HG03025 (cell line): ENCODE data around the gene MAMDC4.
"Not testable (repeated sequence)": the region's sequence is repeated elsewhere in the genome, so short reads cannot be mapped to it uniquely, and the experiment has no call there.

ENCODE experiments used
- ATAC-seq: cut with Tn5 transposase; IDR thresholded peaks from one replicate; pipeline ENCODE4 v1.9.1; 2021; ENCODE audit warnings: mild to moderate bottlenecking, moderate library complexity; ENCODE audit not compliant: unreplicated experiment, low FRiP score

MAMDC4 gene

GRCh38 chr9:136860529-136860928 lies 8.4 kb downstream of the MAMDC4 start:
- no peak for ATAC-seq

DNA sequence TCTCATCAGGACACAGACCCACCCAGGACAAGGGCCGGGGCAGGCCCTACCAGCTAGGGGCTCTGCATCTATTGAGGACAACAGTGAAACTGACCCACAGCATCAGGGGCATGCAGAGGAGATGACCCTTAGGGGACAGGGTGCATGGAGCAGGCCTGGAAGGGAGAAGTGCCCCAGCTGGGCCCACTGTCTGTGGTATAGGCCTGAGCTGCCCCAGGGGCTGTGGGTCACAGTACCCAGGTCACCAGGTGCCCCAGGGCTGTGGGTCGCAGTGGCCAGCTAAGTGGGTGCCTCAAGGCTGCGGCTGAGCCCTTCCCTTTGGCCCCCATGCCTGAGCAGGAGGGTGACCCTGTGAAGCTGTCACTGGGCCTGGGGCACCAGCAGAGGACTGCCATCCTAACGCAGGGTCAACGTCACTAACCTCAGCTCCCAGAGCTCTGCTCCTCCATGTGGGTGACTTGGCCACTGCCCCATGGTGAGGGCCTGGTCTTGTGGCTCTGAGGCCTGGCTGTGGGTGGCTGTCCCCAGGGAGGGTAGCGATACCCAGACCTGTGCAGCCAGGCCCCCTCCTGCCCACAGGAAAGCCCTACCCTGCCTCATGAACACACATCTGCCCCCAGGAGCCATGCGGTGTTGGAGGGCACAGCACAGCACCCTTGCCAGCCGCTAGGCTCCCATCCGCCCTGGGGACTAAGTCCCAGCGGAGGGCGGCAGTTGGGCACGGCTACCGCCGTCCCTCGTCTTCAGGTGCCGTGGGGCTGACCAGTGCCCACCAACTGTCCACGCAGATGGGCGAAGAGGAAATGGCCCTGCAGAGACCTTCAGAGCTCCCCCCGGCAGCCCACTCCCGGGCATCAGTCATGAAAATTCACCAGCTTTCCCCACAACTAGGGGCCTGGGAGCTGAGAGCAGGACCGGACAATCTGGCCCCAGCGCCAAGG lies 9.1 kb downstream of the MAMDC4 start:
- no peak for ATAC-seq

DNA sequence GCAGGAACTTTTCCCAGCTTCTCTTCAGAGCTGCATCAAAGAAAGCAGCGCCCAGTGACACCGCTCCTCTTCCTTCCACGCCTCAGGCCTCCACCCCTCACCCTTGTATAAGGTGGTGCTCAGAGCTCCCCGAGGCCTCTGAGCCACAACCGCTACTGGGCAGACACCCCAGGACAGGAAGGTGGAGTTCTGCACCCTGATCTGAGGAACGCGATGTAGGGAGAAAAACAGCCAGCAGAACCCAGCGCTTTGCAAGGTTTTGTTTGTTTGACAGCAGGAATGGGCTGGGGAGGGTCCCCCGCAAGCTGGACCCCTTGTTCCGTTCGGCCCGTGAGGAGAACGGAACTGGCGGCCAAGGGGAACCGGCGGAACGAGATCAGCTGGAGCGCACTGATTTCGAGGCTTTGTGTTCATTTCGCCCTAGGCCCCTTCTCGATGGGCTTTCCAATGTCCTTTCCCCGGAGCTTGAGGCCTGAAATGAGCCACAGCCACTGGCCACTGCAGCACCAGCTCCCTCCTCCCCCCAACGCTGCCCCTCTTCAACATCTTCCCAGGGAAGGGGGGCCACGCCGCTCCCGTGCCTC lies 9.8 kb downstream of the MAMDC4 start:
- no peak for ATAC-seq

DNA sequence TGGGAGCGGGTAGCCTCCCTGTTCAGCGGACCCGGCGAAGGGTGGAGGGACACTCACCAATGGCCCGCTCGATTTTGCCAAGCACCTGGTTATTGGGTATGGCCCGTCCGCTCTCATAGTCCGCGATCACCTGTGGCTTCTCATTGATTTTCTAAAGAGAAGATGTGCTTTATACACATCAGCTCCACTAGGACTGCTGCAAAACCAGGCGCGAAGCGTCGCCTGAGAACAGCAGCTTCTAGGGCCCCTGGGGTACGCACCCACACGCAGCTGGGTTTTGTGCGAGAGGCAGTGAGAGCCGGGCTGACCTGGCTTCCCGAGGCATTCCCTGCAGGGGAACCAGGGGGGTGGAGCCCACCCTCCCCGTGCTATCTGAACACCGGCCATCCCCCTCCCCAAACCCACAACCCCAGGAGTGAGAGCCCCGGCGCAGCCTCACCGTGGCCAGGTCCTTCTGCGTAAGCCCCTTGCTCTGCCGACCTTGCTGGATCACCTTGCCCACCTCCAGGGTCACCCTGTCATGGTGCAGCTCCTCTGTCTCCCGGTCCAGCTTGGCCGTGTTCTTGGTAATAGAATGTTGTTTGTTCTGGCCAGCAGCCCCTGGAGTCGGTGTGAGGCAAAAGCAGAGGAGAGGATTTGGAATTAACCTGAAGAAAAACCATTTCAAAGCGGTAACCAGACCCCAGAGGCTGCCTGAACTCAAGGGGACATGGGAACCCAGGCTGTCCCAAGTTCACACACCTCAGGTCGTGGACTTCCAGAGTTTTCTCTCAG lies 10.9 kb downstream of the MAMDC4 start:
- no peak for ATAC-seq

DNA sequence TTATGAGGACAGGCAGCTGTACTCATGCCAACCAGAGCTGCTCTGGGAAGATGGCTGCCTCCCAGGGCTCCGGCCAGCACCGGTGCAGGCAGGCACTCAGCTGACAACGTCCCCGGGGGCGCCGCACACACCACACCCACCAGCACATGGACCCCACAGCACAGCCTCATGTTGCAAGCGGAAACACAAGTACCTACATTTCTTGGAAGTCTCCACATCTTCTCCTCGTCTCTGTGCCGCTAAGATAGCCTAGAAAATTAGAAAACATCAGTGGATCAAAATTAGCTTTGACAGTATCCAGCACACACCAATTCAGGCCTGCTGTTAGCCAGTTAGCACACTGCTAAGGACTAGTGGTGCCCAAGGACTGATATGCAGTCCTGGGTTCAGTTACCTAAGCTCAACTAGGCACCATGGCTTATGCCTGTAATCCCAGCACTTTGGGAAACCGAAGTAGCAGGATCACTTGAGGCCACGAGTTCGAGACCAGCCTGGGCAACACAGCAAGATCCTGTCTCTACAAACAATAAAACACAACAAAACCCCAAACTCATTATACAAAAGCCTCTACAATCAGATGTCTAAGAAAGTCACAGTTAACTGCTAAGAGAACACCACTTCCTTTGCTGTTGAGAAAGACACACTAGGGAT lies 11.6 kb downstream of the MAMDC4 start:
- no peak for ATAC-seq

GRCh38 chr9:136865041-136865767 lies 13.1 kb downstream of the MAMDC4 start:
- ATAC-seq = no peak

DNA sequence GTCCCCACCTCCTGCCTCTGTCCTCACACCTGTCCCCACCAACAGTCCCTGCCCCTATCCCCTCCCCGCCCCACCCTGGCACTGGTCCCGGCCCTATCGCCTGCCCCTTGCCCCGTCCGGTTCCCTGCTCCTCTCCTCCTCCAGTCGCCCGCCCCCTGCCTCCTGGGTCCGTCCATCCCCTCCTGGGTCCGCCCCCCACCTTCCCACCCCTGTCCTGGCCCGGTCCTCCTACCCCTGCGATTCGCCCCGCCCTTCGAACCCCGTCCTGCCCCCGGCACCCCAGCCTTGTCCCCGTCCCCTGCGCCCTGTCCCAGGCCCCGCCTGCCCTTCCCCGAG lies 13.6 kb downstream of the MAMDC4 start:
- ATAC-seq = no peak

- not testable (repeated sequence) for ATAC-seq
Observed at GRCh38 chr9:136866898-136867421, 14.8 kb downstream of the MAMDC4 start.

DNA sequence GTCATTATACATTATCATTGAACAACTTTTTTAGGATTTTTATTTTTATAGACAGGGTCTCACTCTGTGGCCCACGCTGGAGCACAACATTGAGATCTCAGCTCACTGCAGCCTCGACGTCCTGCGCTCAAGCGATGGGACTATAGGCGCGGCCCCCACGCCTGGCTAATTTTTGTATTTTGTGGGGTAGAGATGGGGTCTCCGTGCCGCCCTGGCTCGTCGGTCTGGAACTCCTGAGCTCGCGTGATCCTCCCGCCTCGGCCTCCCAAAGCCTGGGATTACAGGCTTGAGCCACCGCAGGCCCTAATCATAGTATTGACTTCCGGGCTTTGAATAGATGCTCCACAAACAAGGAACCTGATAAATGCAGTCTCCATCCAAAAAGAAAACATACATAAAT lies 15.3 kb downstream of the MAMDC4 start:
- ATAC-seq = no peak

GRCh38 chr9:136867917-136868316 lies 15.8 kb downstream of the MAMDC4 start:
- ATAC-seq = no peak

GRCh38 chr9:136868644-136869043 lies 16.5 kb downstream of the MAMDC4 start:
- ATAC-seq = no peak

GRCh38 chr9:136869611-136870010 lies 17.5 kb downstream of the MAMDC4 start:
- not testable (repeated sequence) for ATAC-seq

- no peak for ATAC-seq
Observed at GRCh38 chr9:136875155-136875554, 23.0 kb downstream of the MAMDC4 start.

DNA sequence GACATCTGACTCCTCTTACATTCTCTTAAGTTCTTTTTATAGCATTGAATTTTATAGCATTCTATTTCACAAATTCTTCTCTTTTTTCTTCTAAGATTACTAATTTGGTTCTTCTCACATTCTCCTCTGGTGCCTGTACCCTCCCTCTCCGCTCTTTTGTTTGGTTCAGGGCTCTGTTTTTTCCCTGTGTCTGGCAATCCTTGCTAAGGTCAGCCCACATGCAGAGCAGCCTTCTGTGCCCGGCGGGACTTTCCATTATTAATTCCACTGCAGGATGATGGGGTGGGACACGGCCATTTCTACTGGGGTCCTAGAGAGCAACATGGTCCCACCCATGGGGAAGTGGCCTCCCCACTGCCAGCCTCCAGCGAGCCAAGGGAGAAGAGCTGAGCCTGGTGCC lies 24.3 kb downstream of the MAMDC4 start:
- no peak for ATAC-seq

GRCh38 chr9:136880651-136881050 lies 28.5 kb downstream of the MAMDC4 start:
- no peak for ATAC-seq

DNA sequence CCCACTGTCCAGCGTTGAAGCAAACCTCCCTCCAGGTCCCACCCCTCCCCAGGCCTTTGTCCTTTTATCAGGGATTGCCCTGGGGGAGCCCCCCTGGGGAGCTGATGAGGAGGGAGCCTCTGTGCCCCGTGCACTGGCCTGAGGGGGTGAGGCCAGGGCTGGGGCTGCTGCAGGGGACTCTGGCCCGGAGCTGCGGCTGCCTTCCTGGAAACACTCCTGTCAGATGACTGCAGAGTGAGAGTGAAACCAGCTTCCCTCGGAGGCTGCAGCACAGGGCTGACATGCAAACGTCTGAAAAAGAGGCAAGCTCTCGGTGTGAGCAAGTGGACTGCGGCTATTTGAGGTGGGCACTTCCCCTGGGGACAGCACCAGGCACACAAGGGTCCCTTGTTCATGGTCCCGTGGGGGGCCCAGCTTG lies 29.6 kb downstream of the MAMDC4 start:
- ATAC-seq = no peak

- no peak for ATAC-seq
Observed at GRCh38 chr9:136882109-136882946, 30.2 kb downstream of the MAMDC4 start.

DNA sequence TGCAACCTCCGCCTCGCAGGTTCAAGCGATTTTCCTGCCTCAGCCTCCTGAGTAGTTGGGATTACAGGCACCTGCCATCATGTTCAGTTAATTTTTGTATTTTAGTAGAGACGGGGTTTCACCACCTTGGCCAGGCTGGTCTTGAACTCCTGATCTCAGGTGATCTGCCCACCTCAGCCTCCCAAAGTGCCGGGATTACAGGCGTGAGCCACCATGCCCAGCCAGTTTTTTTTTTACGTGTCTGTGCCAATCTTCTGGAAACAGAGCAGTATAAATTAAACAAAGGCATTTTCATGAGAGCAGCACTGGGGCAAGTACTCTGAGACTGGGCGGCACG lies 30.8 kb downstream of the MAMDC4 start:
- ATAC-seq = not testable (repeated sequence)

DNA sequence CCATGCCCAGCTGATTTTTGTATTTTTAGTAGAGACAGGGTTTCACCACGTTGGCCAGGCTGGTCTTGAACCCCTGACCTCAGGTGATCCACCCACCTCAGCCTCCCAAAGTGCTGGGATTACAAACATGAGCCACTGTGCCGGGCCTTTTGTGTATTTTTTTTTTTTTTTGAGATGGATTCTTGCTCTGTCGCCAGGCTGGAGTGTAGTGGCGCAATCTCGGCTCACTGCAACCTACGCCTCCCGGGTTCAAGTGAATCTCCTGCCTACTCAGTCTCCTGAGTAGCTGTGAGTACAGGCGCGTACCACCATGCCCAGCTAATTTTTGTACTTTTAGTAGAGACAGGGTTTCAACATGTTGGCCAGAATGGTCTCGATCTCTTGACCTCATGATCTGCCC lies 31.5 kb downstream of the MAMDC4 start:
- ATAC-seq = not testable (repeated sequence)
